ENCODE data around the gene MORC4.

The MORC4 gene

DNA sequence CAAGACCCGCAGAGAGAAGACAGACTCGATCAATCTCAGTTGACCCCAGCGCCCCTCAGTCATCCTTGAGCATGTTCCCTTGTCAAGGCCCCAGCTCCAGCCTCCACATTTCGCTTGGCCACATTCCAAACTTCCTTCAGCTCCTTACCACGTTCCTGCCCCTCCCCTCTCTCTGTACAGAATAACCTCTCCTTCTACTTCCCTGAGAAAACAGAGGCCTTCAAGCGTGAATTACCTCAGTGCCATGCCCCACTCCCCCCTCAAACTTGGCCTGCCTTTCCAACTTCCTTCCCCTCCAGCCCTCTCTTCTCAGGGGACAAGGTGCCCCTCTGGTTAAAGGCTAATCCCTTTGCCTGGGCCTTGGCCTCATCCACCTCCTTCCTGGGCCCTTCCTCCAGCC is 93.7 kb downstream of the MORC4 start:
- Histone ChIP-seq H2AK5ac (ENCODE audit: low read depth, low read length) (no peak overlapping the region), H2BK5ac (ENCODE audit: low read length) (no peak overlapping the region), H3K4me2 (ENCODE audit: insufficient read depth, low read length, poor library complexity, severe bottlenecking) (no peak overlapping the region), H4K8ac (ENCODE audit: low read depth, low read length) (no peak overlapping the region), H3K14ac (ENCODE audit: low read length) (no peak overlapping the region), H3K9me3 (replicated peaks in 1 of 2; ENCODE audit: control insufficient read depth in 2 of 2, insufficient read depth in 1 of 2, low read depth in 1 of 2, low read length in 2 of 2) (no peaks in the 10 kb centered on the region), H3K4me3 (ENCODE audit: low read length in 2 of 2) (no peak overlapping the region), H2BK12ac (ENCODE audit: low read length) (no peak overlapping the region), H3K27me3 (ENCODE audit: control insufficient read depth in 3 of 3, insufficient read depth in 3 of 3, low read depth in 1 of 3, low read length in 3 of 3) (peaks cover 0 to 14% (median 0%) of the 10 kb centered on the region in 3 experiments), H4K91ac (ENCODE audit: low read depth, low read length, poor library complexity) (no peak overlapping the region), H3K4me1 (ENCODE audit: control insufficient read depth in 2 of 2, insufficient read depth in 1 of 2, low read depth in 1 of 2, low read length in 2 of 2) (peaks cover 0 to 8% of the 10 kb centered on the region in 2 donors), H3K23ac (ENCODE audit: low read depth, low read length, poor library complexity) (no peak overlapping the region), H3K18ac (ENCODE audit: low read length) (no peak overlapping the region), H3K36me3 (replicated peaks in 1 of 2; ENCODE audit: control insufficient read depth in 2 of 2, insufficient read depth in 2 of 2, low read length in 2 of 2) (no peaks in the 10 kb centered on the region), H3K27ac (replicated peaks; ENCODE audit: low read length) (no peak overlapping the region), H3K4ac (ENCODE audit: low read length) (no peak overlapping the region), H3K9ac (ENCODE audit: low read depth, low read length, poor library complexity) (no peak overlapping the region), H2AFZ (ENCODE audit: low read length) (no peak overlapping the region), H2BK120ac (ENCODE audit: low read depth, low read length) (no peak overlapping the region), H3K79me1 (ENCODE audit: low read depth, low read length) (no peaks in the 10 kb centered on the region), H2BK15ac (ENCODE audit: low read length) (no peak overlapping the region)
- no peak for DNase-seq (ENCODE audit: low spot score)
- no CpG with 5 or more reads among the region's 6 CpGs for WGBS, 2 donors (ENCODE audit: extremely low coverage in 2 of 2, insufficient read length in 2 of 2, insufficient replicate concordance in 1 of 2)

DNA sequence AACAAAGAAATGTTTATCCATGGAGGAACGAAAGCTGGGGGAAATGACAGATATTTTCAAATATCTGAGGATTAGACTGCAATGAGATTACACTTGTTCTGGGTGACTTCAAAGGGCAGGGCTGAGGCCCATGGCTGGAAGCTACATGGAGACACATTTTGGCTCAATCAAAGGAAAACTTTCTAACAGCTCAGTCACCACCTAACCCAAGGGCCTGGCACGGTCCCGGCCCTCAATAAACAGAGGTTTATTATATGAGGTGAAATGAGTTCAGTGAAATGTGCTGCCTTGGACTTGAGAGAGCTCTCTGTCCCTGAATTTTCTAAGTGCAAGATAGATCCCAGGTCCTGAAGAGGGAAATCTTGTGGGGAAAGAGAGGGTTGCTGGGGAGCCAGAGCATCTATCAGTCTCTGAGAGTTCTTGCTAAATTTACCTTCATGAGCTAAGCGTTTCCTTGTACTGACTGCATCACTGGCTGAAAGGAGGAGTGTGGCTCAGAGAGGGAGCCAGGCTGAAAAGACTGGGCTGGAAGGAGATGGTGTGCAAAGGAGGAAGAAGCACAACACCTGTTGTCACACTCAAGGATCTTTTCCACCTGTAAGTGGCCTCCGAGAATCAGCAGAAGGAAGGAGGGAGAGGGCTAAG is 94.8 kb downstream of the MORC4 start:
- no peak overlapping the region for H3K18ac ChIP-seq (ENCODE audit: low read length)
- H3K4me1 ChIP-seq (ENCODE audit: control insufficient read depth in 2 of 2, insufficient read depth in 1 of 2, low read depth in 1 of 2, low read length in 2 of 2): peaks cover 0 to 8% of the 10 kb centered on the region in 2 donors
- no peak overlapping the region for H3K4me3 ChIP-seq (ENCODE audit: low read length in 2 of 2)
- H3K36me3 ChIP-seq (replicated peaks in 1 of 2; ENCODE audit: control insufficient read depth in 2 of 2, insufficient read depth in 2 of 2, low read length in 2 of 2): no peaks in the 10 kb centered on the region
- H3K27me3 ChIP-seq (ENCODE audit: control insufficient read depth in 3 of 3, insufficient read depth in 3 of 3, low read depth in 1 of 3, low read length in 3 of 3): peaks cover 0 to 16% (median 0%) of the 10 kb centered on the region in 3 experiments
- H4K91ac ChIP-seq (ENCODE audit: low read depth, low read length, poor library complexity): no peak overlapping the region
- no peak overlapping the region for H4K8ac ChIP-seq (ENCODE audit: low read depth, low read length)
- H2AFZ ChIP-seq (ENCODE audit: low read length): no peak overlapping the region
- no peak overlapping the region for H2BK12ac ChIP-seq (ENCODE audit: low read length)
- no peaks in the 10 kb centered on the region for H3K79me1 ChIP-seq (ENCODE audit: low read depth, low read length)
- no peak overlapping the region for H3K4me2 ChIP-seq (ENCODE audit: insufficient read depth, low read length, poor library complexity, severe bottlenecking)
- H2BK120ac ChIP-seq (ENCODE audit: low read depth, low read length): no peak overlapping the region
- DNase-seq (ENCODE audit: low spot score): no peak
- no CpG with 5 or more reads among the region's 5 CpGs for WGBS, 2 donors (ENCODE audit: extremely low coverage in 2 of 2, insufficient read length in 2 of 2, insufficient replicate concordance in 1 of 2)
- H2BK15ac ChIP-seq (ENCODE audit: low read length): no peak overlapping the region
- H3K27ac ChIP-seq (replicated peaks; ENCODE audit: low read length): no peak overlapping the region
- H2AK5ac ChIP-seq (ENCODE audit: low read depth, low read length): no peak overlapping the region
- H3K4ac ChIP-seq (ENCODE audit: low read length): no peak overlapping the region
- H3K9me3 ChIP-seq (replicated peaks in 1 of 2; ENCODE audit: control insufficient read depth in 2 of 2, insufficient read depth in 1 of 2, low read depth in 1 of 2, low read length in 2 of 2): no peaks in the 10 kb centered on the region
- no peak overlapping the region for H3K9ac ChIP-seq (ENCODE audit: low read depth, low read length, poor library complexity)
- H3K14ac ChIP-seq (ENCODE audit: low read length): no peak overlapping the region
- H3K23ac ChIP-seq (ENCODE audit: low read depth, low read length, poor library complexity): no peak overlapping the region
- H2BK5ac ChIP-seq (ENCODE audit: low read length): no peak overlapping the region

- no peak overlapping the region for H3K4me2 ChIP-seq (ENCODE audit: insufficient read depth, low read length, poor library complexity, severe bottlenecking)
- H3K9me3 ChIP-seq (replicated peaks in 1 of 2; ENCODE audit: control insufficient read depth in 2 of 2, insufficient read depth in 1 of 2, low read depth in 1 of 2, low read length in 2 of 2): no peaks in the 10 kb centered on the region
- no peak overlapping the region for H3K14ac ChIP-seq (ENCODE audit: low read length)
- H3K4me1 ChIP-seq (ENCODE audit: control insufficient read depth in 2 of 2, insufficient read depth in 1 of 2, low read depth in 1 of 2, low read length in 2 of 2): peaks cover 0 to 8% of the 10 kb centered on the region in 2 donors
- no CpG with 5 or more reads among the region's 5 CpGs for WGBS, 2 donors (ENCODE audit: extremely low coverage in 2 of 2, insufficient read length in 2 of 2, insufficient replicate concordance in 1 of 2)
- H2BK120ac ChIP-seq (ENCODE audit: low read depth, low read length): no peak overlapping the region
- H4K91ac ChIP-seq (ENCODE audit: low read depth, low read length, poor library complexity): no peak overlapping the region
- DNase-seq (ENCODE audit: low spot score): no peak
- H2AFZ ChIP-seq (ENCODE audit: low read length): no peak overlapping the region
- no peak overlapping the region for H2AK5ac ChIP-seq (ENCODE audit: low read depth, low read length)
- no peaks in the 10 kb centered on the region for H3K36me3 ChIP-seq (replicated peaks in 1 of 2; ENCODE audit: control insufficient read depth in 2 of 2, insufficient read depth in 2 of 2, low read length in 2 of 2)
- no peak overlapping the region for H3K9ac ChIP-seq (ENCODE audit: low read depth, low read length, poor library complexity)
- no peak overlapping the region for H3K4ac ChIP-seq (ENCODE audit: low read length)
- no peak overlapping the region for H3K4me3 ChIP-seq (ENCODE audit: low read length in 2 of 2)
- H3K27ac ChIP-seq (replicated peaks; ENCODE audit: low read length): peak overlapping the region; percentile 70
- H3K18ac ChIP-seq (ENCODE audit: low read length): peak overlapping the region; percentile 58
- H2BK12ac ChIP-seq (ENCODE audit: low read length): no peak overlapping the region
- no peak overlapping the region for H2BK5ac ChIP-seq (ENCODE audit: low read length)
- no peaks in the 10 kb centered on the region for H3K79me1 ChIP-seq (ENCODE audit: low read depth, low read length)
- H3K27me3 ChIP-seq (ENCODE audit: control insufficient read depth in 3 of 3, insufficient read depth in 3 of 3, low read depth in 1 of 3, low read length in 3 of 3): peaks cover 0 to 13% (median 0%) of the 10 kb centered on the region in 3 experiments
- no peak overlapping the region for H4K8ac ChIP-seq (ENCODE audit: low read depth, low read length)
- no peak overlapping the region for H3K23ac ChIP-seq (ENCODE audit: low read depth, low read length, poor library complexity)
- H2BK15ac ChIP-seq (ENCODE audit: low read length): no peak overlapping the region
Observed at GRCh38 chrX:106903856-106904528, 96.0 kb downstream of the MORC4 start.

DNA sequence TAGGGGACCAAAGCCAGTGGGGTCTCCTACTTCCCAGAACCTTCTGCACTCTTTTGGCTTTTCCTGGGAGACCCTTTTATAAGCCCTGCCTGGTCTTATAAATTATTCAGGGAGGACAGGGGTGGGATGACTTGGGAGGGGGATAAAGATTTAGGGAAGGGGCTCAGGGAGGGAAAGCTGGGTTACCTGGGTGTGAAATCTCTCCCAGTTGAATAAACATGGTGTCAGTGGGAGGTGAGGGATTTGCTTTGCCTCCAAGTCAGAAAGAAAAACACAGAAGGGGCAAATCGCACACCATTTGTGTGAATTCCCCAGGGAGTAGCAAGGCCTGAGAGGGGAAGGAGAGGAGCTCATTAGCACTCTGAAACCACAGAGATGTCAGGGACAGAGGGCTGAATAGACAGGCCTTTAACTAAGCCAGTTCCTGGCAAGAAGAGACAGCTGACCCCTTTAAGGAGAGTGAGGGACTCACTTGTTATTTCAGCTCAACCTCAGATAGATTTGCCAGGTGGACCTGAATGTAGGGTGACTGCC is 96.7 kb downstream of the MORC4 start, which contains the start of gene RIPPLY1:
Gene RIPPLY1, minus strand, starts transcription at position 51 of the 534 bp plus-strand sequence. CDS start 54 bp downstream, outside the sequence.
- no peak within 1 kb of the TSS for H3K4me2 ChIP-seq (ENCODE audit: insufficient read depth, low read length, poor library complexity, severe bottlenecking)
- no peak within 1 kb of the TSS for H2BK5ac ChIP-seq (ENCODE audit: low read length)
- no CpG with 5 or more reads among the region's 1 CpG for WGBS, 2 donors (ENCODE audit: extremely low coverage in 2 of 2, insufficient read length in 2 of 2, insufficient replicate concordance in 1 of 2)
- no peak within 1 kb of the TSS for H3K9ac ChIP-seq (ENCODE audit: low read depth, low read length, poor library complexity)
- no peak within 1 kb of the TSS for H3K23ac ChIP-seq (ENCODE audit: low read depth, low read length, poor library complexity)
- no peaks in the 10 kb centered on the region for H3K36me3 ChIP-seq (replicated peaks in 1 of 2; ENCODE audit: control insufficient read depth in 2 of 2, insufficient read depth in 2 of 2, low read length in 2 of 2)
- H3K14ac ChIP-seq (ENCODE audit: low read length): no peak within 1 kb of the TSS
- H3K9me3 ChIP-seq (replicated peaks in 1 of 2; ENCODE audit: control insufficient read depth in 2 of 2, insufficient read depth in 1 of 2, low read depth in 1 of 2, low read length in 2 of 2): no peaks in the 10 kb centered on the region
- no peak for DNase-seq (ENCODE audit: low spot score)
- no peak within 1 kb of the TSS for H3K4me3 ChIP-seq (ENCODE audit: low read length in 2 of 2)
- H4K8ac ChIP-seq (ENCODE audit: low read depth, low read length): no peak within 1 kb of the TSS
- peaks cover 0 to 10% of the 10 kb centered on the region in 2 donors for H3K4me1 ChIP-seq (ENCODE audit: control insufficient read depth in 2 of 2, insufficient read depth in 1 of 2, low read depth in 1 of 2, low read length in 2 of 2)
- H3K27ac ChIP-seq (replicated peaks; ENCODE audit: low read length): peak within 1 kb of the TSS; percentile 70
- no peak within 1 kb of the TSS for H2AK5ac ChIP-seq (ENCODE audit: low read depth, low read length)
- H3K27me3 ChIP-seq (ENCODE audit: control insufficient read depth in 3 of 3, insufficient read depth in 3 of 3, low read depth in 1 of 3, low read length in 3 of 3): peaks cover 0 to 13% (median 0%) of the 10 kb centered on the region in 3 experiments
- no peak within 1 kb of the TSS for H2AFZ ChIP-seq (ENCODE audit: low read length)
- peak within 1 kb of the TSS; percentile 58 for H3K18ac ChIP-seq (ENCODE audit: low read length)
- no peak within 1 kb of the TSS for H2BK15ac ChIP-seq (ENCODE audit: low read length)
- H4K91ac ChIP-seq (ENCODE audit: low read depth, low read length, poor library complexity): no peak within 1 kb of the TSS
- no peaks in the 10 kb centered on the region for H3K79me1 ChIP-seq (ENCODE audit: low read depth, low read length)
- H2BK120ac ChIP-seq (ENCODE audit: low read depth, low read length): no peak within 1 kb of the TSS
- H2BK12ac ChIP-seq (ENCODE audit: low read length): no peak within 1 kb of the TSS
- H3K4ac ChIP-seq (ENCODE audit: low read length): no peak within 1 kb of the TSS
